SIG-M5 treated with dmso at 0.1 percent for 504 hours (cell line): ENCODE data around the gene USP48.

Source experiments
- DNase-seq: peaks from one replicate; lab custom pipeline; 2025; ENCODE audit not compliant: unreplicated experiment; lab: John Stamatoyannopoulos, UW

The USP48 gene

DNA sequence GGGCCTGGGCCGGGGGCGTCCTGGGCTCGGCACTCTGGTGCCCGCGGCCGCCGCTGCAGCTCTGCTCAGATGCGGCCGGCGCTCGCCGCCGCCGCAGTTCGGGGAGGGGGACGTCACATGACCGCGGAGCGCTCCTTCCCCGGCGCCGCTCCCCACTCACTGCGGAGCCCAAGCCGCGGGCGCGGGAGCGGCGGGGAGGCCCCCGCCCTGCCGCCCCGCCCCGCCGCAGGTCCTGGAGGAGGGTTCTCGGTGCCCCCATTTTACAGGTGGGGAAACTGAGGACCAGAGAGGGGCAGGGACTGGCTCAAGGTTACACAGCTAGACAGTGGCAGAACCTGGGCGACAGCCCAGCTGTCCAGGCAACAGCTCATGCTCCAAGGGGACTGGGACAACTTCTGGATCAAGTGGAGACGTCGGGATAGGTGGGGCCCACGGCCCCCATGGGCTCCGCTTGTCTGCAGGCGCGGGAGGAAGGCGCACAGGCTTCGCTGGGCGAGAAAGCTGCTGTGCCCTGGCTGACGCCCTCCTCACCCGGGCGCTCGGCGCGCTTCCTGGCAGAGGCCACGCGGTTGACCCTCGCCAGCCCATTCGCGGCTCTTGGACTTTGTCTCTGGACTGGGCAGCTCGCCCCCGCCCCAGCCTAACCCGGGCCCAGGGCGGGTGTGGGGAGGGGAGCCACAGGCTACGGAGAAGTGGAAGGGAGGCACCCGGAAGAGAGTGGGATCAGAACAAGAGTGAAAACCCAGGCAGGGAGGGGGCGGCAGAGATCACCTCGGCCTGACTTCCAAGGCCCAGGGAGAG is 113.5 kb downstream of the USP48 start, which contains the start of gene RAP1GAP:
Gene RAP1GAP (minus strand): TSS at position 100 of the 801 bp plus-strand sequence. CDS start 49,325 bp downstream, outside the sequence.
- DNase-seq: no peak

DNA sequence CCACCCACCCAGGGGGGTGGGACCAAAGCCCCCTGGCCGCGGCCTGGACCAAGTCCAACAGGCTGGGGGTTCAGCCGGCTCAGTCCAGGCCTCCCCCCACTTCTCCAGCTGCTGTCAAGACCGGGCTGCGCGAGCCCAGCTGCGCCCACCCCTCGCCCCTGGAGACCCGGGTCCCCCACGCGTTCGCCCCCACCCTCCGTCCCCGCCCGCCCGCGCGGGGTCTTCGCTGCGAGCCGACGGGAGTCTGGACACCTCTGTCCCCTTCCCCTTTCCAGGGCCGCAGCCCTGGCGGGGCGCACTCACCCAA is 114.0 kb downstream of the USP48 start:
- DNase-seq: no peak

DNA sequence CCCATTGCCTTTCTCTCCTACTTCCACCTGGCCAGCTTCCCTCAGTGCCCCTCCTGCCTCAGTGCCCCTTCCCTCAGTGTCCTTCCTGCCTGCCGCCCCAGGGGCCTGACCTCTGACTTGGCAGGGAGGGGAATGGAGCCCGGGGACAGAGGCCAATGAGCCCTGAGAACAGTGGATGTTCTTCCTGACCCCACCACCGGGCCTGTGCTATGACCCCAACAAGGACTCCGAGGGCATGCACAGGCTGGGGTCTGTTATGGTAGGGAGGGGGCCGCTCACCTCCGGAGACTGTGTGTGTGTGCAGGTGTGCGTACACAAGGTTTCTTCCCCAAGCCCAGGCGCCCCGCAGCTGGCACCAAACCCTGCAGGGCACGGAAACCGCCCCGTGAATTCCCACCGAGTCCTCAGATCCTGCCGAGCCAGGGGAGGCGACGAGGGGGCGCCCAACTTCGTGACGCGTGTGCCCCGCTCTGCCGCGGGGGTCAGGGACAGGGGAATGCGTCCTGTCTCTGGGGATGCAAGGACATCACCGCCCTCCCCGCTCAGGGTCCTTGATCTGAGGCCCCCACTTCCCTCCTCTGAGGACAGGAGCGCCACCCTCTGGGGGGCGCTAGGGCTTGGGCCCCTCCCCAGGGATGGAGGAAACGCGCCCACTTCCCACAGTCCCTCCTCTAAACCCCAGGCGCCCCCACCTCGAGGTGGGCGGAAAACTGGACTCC is 114.6 kb downstream of the USP48 start:
- no peak for DNase-seq

DNA sequence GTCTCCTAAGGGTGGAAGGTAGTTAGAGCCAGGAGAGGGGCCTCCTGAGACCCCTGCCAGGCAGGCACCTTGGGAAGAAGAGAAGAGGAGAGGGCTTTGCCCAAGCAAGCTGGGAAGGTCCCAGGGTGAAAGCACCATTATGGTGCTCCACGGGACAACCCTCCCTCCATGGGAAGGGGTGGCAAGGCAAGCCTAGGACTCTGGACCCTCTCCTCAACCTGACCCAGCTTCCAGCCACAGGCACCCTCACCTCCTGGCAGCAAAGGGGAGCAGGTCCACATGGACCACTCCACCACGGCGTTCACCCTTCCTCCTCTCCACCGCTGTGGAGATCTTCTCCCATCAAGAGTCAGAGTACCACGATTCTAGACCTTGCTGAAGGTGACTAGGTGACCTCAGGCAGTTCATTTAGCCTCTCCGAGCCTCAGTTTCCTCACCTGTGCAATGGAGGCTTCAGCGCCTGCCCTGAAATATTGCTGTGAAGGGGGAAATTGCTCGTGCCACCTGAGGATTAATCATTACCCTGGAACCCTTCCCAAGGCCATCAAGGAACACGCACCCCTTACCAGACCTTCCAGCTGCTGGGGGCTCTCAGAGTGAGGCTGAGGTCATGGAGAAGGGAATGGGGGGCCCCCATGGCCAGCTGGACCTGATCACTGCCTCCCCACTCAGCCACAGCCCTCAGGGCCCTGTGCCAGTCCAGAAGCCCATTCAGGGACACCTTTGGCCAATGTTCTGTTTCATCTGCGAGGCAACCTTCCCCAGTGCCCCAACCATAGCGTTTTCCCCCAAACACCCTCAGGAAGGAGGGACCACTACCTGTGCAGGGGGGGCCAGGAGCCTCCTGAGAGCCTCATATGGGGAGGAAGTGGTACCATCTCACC is 115.4 kb downstream of the USP48 start:
- DNase-seq: no peak

DNA sequence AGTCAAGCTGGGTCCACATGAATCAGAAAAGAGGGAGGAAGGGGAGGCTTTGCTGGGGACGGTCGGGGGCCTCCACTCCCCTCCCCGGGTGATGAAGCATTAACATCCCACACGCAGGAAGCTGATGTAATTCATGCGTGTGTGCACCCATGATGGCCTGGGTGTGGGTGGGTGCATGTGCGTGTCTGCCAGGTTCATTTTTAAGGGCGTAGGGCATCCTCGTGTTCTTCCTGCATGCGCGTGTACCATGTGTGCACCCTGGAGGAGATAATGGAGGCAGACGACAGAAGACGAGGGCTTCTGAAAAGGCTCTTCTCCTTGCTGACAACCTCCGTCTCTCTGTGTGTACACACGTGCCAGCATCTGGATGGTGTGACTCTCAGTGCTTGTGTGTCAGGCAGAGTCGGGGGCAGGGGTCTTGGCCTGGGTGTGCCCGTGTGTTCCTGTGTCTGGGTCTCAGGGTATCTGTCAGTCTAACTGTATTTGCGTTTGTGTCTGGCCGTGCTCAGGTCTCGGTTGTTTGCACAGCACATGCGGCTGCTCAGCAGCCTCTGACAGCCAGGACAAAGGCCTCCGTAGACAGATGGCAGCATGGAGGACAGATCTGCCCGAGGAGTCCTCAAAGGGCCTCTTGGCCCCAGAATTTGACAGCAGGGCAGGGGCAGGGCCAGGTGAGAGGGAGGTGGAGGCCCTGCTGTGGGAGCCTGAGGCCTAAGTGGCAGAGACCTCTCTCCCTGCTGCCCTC is 116.2 kb downstream of the USP48 start:
- DNase-seq: no peak

DNA sequence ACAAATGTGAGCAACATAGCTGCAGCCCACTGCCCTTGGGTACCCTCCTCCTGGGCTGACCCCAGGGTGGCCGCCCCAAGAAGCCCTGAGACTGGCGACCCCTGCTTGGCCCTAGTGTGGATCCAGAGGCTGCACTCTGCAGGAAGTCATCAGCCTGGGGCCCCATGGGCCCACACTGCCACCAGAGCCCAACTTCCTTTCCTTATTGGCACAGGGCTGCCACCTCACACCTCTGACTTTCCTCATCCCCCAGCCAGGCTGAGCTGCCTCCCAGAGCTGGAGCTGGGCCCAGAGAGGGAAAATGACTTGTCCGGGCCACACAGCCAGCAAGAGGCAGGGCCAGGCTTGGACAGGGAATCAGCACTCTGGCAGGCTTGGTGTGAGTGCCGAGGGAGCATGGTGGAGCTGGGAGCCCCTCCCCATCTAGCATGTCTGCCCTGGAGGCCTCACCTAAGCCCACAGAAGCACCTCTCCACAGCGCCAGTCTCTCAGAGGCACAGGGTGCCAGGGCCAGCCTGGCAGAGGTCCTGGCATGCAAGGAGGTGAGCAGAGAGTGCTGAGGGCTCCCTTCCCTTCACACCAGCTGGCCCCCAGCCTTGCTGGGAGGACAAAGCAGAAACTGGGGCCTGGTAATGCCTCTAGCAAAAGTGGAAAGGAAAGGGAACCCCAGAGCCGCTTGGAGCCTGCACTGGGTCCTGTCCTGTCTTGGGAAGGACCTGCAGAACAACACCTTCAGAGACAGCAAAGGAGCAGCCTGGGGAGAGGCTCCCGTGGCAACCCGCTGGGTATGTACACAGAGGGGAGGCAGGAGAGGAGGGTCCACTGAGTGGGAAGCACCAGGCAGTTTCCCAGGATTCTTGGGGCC is 117.0 kb downstream of the USP48 start:
- DNase-seq: no peak

DNA sequence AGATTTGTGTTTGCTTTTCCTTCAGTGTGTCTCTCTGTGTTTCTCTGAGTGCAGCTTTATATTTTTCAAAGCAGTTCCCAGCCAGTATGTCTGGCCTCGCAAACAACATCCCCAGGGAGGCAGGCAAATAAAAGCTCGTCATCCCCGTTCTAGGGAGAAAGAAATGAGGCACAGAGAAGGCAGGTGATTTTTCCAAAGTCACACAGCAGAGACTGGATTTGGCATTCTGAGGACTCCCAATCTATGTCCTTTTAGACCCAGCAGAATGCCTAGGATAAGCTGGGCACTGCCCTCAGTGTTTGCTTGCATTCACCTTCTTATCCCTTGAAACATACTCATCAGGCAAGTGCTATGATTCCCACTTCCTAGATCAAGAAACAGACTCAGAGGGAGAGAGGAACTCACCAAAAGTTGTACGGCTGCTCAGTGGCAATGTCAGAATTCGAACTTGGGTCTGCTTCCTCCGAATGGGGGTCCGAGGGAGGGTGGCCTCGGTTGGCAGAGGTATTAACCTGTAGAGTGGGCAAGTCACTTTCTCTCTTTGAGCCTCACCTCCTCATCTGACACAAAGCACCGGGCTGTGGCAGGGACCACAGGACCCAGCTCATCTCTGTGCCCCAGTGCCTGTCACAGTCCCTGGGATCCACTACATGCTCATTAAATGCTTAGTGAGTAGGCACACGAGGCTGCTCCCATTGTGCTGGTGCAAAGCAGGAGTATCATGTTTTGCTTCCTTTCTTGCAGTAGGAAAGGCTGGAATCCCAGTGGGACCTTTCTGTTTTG is 118.0 kb downstream of the USP48 start:
- no peak for DNase-seq

DNA sequence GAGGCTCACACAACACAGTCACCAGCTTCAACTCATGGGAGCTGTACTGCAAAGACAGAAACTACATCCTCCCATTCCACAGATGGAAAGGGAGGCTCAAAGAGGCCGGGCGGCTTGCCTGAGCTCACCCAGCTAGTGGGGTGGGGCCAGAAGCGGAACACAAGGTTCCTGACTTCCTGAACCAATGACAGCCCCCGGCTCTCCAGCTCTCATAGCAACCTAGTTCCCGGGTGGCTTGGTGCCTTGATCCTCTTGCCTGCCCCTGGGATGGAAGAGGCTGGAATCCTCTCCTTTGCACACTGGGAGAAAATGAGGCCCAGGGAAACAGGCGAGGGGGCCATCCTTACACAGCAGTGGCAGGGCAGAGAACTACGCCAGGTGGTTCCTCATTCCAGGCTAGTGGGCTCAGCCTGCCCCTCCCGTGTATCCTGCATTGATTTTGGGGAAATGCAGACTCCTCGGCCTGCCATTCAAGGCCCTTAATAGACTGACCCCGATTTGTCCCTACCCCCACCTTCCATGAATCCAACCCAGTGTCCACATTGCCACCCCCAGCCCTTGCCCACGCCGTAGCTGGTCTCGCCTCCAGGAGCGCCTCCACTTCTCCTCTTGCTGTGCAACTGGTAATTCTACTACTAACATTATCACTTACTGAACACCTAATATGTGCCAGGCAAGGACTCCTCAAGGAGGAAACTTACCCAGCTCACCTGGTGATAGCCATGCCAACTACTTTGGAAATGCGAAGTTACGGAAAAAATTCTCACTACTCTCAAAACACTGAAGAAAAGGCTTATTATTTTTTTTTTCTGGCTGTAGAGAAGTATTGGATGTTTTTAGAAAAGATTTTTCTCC is 118.8 kb downstream of the USP48 start:
- no peak for DNase-seq

DNA sequence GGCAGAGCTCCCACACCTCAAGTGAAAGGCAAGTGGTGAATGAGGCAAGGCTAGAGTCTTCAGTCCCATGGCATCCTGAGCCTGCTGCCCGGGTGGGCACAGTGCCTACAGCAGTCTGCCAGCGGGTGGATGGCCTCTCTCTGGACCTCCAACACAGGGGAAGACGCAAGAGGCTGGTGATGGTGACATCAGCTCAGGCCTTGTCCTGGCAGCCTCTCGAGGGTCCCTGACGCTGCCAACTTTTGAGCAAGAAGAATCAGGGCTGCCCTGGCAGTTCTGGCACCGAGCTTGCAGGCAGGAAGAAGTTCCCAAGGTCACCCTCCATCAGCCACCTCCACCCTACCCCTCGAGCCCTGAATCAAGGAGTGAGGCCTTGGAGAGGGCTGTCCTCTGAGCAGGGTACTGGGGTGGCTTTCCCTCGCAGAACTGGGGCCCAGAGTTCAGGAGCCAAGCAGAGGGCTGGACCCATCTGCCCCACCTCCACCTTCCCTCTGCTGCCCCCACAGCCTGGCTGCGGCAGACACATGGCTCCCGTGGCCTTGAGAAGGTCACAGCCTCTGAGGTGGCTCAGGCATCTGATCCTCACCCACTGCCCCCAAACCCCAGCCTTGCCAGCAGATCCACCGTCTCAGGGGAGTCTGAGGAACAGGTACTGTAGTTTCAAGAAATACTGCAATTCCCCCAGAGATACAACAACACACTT is 119.5 kb downstream of the USP48 start:
- DNase-seq: no peak

DNA sequence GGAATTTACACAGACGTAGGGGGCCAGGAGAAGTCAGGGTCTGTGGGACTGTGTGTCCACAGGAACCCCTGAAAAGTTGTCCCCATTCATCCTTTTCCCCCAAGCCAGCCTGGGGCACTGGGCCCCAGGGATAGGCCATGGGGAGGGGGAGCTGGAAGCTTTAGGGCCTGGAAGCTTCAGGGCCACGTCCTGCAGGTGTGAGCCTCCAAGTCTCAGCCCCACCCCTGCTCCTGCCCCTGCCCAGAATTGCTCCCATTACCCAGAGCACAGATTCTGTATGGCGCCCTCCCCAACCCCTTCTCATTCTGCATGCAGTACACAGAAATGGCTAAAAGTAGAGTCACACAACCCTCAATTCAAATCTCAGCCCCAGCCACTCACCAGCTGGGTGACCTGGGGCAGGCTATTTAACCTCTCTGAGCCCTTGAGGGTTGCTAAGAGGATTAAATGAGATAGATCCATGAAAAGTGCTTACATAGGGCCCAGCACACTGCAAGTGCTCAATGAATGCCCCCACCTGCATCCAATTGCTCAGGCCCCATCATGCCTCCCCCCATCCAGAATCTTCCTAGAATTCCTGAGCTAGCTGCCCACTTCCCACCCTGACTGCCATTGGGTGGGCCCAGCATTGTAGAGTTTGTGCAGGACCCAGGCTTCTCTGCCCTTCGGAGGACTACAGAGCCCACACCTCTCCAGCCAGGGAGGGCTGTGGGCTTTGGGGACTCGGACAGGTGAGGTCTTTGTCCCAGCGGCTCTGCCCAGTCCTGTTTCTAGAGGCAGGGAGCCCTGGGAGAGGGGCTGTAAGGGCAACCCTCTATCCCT is 120.3 kb downstream of the USP48 start:
- DNase-seq: no peak

DNA sequence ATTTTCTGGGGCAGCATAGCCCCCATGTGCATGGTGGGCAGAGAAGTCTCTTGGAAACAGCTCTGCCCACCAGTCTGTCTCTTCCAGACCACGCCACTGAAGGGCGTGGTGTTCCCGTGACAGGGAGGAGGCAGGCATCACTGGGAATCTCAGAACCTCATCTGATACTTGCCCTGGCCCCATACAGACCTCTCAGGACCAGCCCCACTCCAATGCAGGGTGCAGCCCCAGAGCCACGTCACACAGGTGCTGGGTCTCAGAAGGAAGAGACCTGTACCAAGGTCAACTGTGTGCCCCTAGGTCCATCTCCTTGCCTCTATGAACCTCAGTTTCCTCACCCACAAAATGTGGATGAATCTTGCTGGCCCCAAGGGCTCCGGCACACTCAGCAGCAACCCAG is 121.1 kb downstream of the USP48 start:
- no peak for DNase-seq

DNA sequence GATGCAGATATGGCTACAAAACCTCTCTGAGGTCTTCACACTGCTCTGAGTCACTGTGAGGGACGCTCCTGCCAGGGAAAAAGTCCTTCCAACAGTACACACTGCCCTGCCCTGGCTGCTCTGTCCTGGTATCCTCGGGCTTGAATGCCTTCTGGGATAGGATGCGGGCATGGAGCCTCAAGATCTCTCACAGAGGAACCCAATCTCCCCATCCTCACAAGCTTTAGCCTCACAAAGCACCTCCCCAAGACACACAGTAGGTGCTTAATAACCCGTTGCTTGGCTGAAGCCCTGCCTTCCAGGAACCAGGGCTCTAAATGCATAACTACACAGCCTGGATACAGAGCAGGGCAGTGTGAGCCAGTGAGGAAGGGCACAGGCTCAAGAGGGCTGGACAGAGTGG is 123.0 kb downstream of the USP48 start:
- no peak for DNase-seq

DNA sequence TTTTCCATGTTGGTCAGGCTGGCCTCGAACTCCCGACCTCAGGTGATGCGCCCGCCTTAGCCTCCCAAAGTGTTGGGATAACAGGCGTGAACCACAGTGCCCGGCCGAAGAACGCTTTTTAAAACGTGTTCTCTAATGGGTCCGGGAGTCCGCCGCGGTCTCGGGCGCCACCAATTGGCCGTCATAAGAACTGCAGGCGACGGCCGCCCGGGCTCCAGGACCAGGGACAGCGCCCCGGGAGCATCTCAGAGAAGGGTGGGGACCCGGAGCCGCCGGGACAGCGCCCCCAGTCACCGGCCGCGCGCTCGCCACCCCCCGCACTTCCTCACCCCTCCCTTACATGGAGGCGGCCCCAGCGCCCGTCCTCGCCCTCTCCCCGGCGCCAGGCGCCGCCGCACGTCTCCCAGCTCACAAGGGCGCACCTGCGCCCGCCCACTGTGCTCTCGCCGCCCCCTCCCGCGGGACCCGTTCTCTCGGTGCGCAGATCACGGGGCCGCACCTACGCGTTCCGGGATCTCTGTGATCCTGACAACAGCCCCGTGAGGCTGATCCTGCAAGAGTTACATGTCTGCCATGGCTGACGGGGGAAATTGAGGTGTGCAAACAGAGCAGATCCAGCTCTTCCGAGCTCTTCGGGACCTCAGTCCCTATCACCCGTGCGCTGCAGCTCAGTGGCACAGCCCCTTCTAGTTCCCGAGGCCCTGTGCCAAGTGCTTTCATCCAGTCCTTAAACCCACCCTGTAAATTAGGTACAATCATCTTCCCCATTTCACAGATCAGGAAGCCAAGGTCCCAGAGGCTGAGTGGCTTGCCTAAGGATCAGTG is 123.6 kb downstream of the USP48 start:
- peak; percentile 69 for DNase-seq

DNA sequence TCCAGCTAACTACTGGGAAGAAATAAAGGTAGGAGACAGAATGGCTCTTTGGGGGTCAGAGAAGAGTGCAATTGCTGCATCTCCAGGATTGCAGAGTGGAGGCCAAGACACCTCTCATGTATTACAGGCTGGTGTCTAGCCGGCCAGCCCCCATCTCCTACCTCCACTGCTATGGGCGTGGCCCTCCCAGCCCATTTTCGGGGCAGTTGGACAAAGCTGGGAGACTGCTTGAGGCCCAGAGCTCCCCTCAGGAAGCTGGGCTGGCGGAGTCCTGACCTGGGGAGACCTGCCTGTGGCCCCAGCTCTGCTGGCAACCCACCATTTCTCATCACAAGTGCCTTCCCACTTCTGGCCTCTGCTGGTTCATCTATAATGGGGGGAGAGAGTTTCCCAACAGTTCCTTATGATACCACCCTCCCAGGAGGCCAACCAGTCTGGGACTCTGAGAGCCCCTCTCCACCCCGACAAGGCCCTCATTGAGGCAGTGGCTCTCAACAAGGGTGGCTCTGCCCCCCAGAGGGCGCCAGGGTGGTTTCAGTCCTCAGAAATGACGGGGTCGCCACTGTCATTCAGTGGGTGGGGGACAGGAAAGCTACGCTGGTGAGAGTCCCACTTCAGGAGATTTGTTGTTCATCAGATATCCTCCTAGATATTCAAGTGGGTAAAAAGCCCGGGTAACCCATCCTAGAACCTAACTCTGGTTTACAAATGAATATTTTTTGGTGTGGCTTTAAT is 125.3 kb downstream of the USP48 start:
- DNase-seq: no peak

DNA sequence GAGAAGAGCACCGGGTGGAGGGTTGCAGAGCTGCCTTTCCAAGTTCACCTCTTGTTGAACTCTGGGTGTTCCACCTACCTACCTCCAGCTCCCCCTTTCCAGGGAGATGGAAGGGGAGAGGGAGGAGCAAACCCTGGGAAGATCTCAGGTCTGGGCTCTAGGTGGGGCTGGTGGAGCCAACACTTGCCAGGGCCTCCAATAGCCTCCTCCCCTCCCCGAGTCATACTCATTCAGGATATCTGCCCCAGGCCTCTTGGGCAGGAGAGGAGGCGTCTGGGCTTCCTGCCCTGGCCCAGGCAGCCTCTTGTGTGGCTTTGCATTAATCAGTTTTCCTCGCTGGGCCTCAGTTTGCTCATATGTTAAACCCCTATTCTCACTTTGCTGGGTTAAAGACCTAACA is 127.2 kb downstream of the USP48 start:
- DNase-seq: no peak
